Left hindlimb (tissue), 1 donor: ENCODE results near the gene RASD2.

Experiments
- DNase-seq: peaks from one replicate; pipeline ENCODE4 v3.0.0-alpha.2; 2018

The RASD2 gene

GRCh38 chr22:35561796-35562526 is 21.3 kb downstream of the RASD2 start:
- no peak for DNase-seq

GRCh38 chr22:35563211-35563610 is 22.6 kb downstream of the RASD2 start:
- no peak for DNase-seq

GRCh38 chr22:35564975-35565867 is 24.6 kb downstream of the RASD2 start:
- DNase-seq = no peak

GRCh38 chr22:35567351-35568141 is 26.9 kb downstream of the RASD2 start:
- no peak for DNase-seq

GRCh38 chr22:35568751-35569739 is 28.4 kb downstream of the RASD2 start:
- no peak for DNase-seq

- no peak for DNase-seq
Measured at GRCh38 chr22:35569916-35570315, 29.3 kb downstream of the RASD2 start.

GRCh38 chr22:35570686-35571194 is 30.1 kb downstream of the RASD2 start:
- DNase-seq = no peak

- no peak for DNase-seq
Measured at GRCh38 chr22:35572556-35572955, 31.9 kb downstream of the RASD2 start.

- no peak for DNase-seq
Measured at GRCh38 chr22:35575116-35575748, 34.6 kb downstream of the RASD2 start.

GRCh38 chr22:35576671-35577070 is 36.0 kb downstream of the RASD2 start:
- no peak for DNase-seq

GRCh38 chr22:35577799-35578659 is 37.4 kb downstream of the RASD2 start:
- DNase-seq = no peak

GRCh38 chr22:35578836-35579575 is 38.4 kb downstream of the RASD2 start:
- DNase-seq = no peak

GRCh38 chr22:35580351-35581022 is 39.9 kb downstream of the RASD2 start:
- DNase-seq = no peak

- DNase-seq = no peak
Measured at GRCh38 chr22:35581023-35581413, 40.4 kb downstream of the RASD2 start.

GRCh38 chr22:35582218-35582860 is 41.7 kb downstream of the RASD2 start:
- DNase-seq = no peak

- no peak for DNase-seq
Measured at GRCh38 chr22:35582861-35583670, 42.4 kb downstream of the RASD2 start.

- DNase-seq = no peak
Measured at GRCh38 chr22:35586771-35587170, 46.1 kb downstream of the RASD2 start.
